ENCODE results near the gene APCDD1. TPM values are rescaled to one million over a fixed set of nuclear protein-coding genes. Genes with fewer than 3 reads are reported as not detected.

APCDD1 gene
- total and polyA plus RNA-seq, 2 of the 13 experiments (the other 11 are each of a cell fraction or from before 2014, with no cell fraction given), result 2.1 to 8.6 TPM

- no peak for TF ChIP-seq RERE (CRISPR knock-in tag; IDR thresholded peaks at IDR 0.05; ENCODE audit: low read depth)
- no peak for TF ChIP-seq SRF (IDR thresholded peaks at IDR 0.05; ENCODE audit: low read depth, low read length)
- TF ChIP-seq ZFYVE20 (CRISPR knock-in tag; IDR thresholded peaks at IDR 0.05; ENCODE audit: borderline replicate concordance, low read depth), result no peak
- no peak for TF ChIP-seq CREB1 (IDR thresholded peaks at IDR 0.05)
- TF ChIP-seq CREB1 (CRISPR knock-in tag; IDR thresholded peaks at IDR 0.05), result no peak
- no peak for TF ChIP-seq SMARCC2 (IDR thresholded peaks at IDR 0.05)
- TF ChIP-seq HMGXB4 (CRISPR knock-in tag; IDR thresholded peaks at IDR 0.05; ENCODE audit: borderline replicate concordance in 1 of 2, low read depth in 1 of 2), result no peak
- TF ChIP-seq SP2 (CRISPR knock-in tag; IDR thresholded peaks at IDR 0.05), result no peak
- TF ChIP-seq AKAP8 (CRISPR knock-in tag; IDR thresholded peaks at IDR 0.05), result no peak
- TF ChIP-seq TOPORS (CRISPR knock-in tag; IDR thresholded peaks at IDR 0.05), result no peak
Measured at GRCh38 chr18:10465174-10465939, 10.9 kb downstream of the APCDD1 start (continued).

All from HepG2 (cell line).